Keratinocyte (primary cell): ENCODE measurements around the gene CXADR. TPM values are rescaled to one million over a fixed set of nuclear protein-coding genes. Genes with fewer than 3 reads are reported as not detected.

Source experiments
- DNase-seq: peaks from one replicate; pipeline ENCODE4 v3.0.0-alpha.2; 2011; ENCODE audit warnings: low read depth, missing footprints, low spot score
- FAIRE-seq: peaks from 2 replicates; lab custom pipeline; 2011; peaks lifted over from hg19 to GRCh38; lab: Jason Lieb, UNC
- H2AFZ ChIP-seq: 2 replicates; pipeline ENCODE4 v1.6.0; 2012; ENCODE audit warnings: low read length, control low read depth, inconsistent platforms; ENCODE audit not compliant: control insufficient read depth
- H3K27ac ChIP-seq: 2 replicates; pipeline ENCODE4 v1.5.1; 2011; ENCODE audit warnings: low read length; ENCODE audit not compliant: control insufficient read depth, insufficient read depth
- H3K27me3 ChIP-seq: 3 replicates; pipeline ENCODE4 v1.6.0; 2011; ENCODE audit warnings: low read length; ENCODE audit not compliant: control insufficient read depth, insufficient read depth; ENCODE audit errors: extremely low read depth
- H3K36me3 ChIP-seq, 2 experiments: 2 replicates in 1 of 2; 3 replicates in 1 of 2; pipeline ENCODE4 v1.5.1; 2011; ENCODE audit warnings: low read length in 2 of 2, mild to moderate bottlenecking in 1 of 2; ENCODE audit not compliant: control insufficient read depth in 2 of 2, insufficient read depth in 2 of 2; ENCODE audit errors: extremely low read depth in 1 of 2
- H3K4me1 ChIP-seq: 3 replicates; pipeline ENCODE4 v1.5.1; 2011; ENCODE audit warnings: low read length; ENCODE audit not compliant: control insufficient read depth, insufficient read depth; ENCODE audit errors: extremely low read depth
- H3K4me2 ChIP-seq: 3 replicates; pipeline ENCODE4 v1.6.0; 2011; ENCODE audit warnings: low read depth, low read length; ENCODE audit not compliant: control insufficient read depth, insufficient read depth; ENCODE audit errors: extremely low read depth
- H3K4me3 ChIP-seq, 3 experiments: fragments of 200-600 bp in 1 of 3; sonication (generic) in 1 of 3; 2 replicates in 2 of 3; 3 replicates in 1 of 3; pipeline ENCODE4 v1.5.1; 2011 to 2016; ENCODE audit warnings: low read length in 3 of 3, mild to moderate bottlenecking in 3 of 3, control low read depth in 2 of 3, inconsistent platforms in 1 of 3, low read depth in 1 of 3, mixed read lengths in 1 of 3, mixed run types in 1 of 3, moderate library complexity in 1 of 3; ENCODE audit not compliant: control insufficient read depth in 2 of 3, insufficient read depth in 2 of 3; ENCODE audit errors: extremely low read depth in 1 of 3
- H3K79me2 ChIP-seq: 2 replicates; pipeline ENCODE4 v1.6.0; 2012; ENCODE audit warnings: low read length; ENCODE audit not compliant: control insufficient read depth, insufficient read depth
- H3K9ac ChIP-seq: 3 replicates; pipeline ENCODE4 v1.6.0; 2011; ENCODE audit warnings: low read length; ENCODE audit not compliant: control insufficient read depth, insufficient read depth; ENCODE audit errors: extremely low read depth
- H3K9me1 ChIP-seq: 3 replicates; pipeline ENCODE4 v1.6.0; 2011; ENCODE audit warnings: low read length; ENCODE audit not compliant: control insufficient read depth, insufficient read depth; ENCODE audit errors: extremely low read depth
- H3K9me3 ChIP-seq: 2 replicates; pipeline ENCODE4 v1.5.1; 2012; ENCODE audit warnings: low read depth, low read length; ENCODE audit not compliant: control insufficient read depth
- H4K20me1 ChIP-seq: 3 replicates; pipeline ENCODE4 v1.6.0; 2011; ENCODE audit warnings: low read length; ENCODE audit not compliant: control insufficient read depth, insufficient read depth; ENCODE audit errors: extremely low read depth
- EZH2 ChIP-seq: IDR thresholded peaks from one replicate; pipeline ENCODE4 v1.6.1; 2012; ENCODE audit warnings: inconsistent platforms, mild to moderate bottlenecking, low read length, moderate library complexity
- dilution Hi-C: fragments of 300-500 bp; cut with MboI; formaldehyde crosslinking; loops from one replicate; pipeline ENCODE4 v1.7.0; 2020; ENCODE audit warnings: low sequenced_read_pairs; ENCODE audit not compliant: extremely low pct_ligation_motif_present
- polyA plus RNA-seq, 5 experiments: library from polyadenylated mRNA; depleted of rRNA in 3 of 5; stranded (reverse) in 3 of 5; stranded (forward) in 1 of 5; unstranded in 1 of 5; fragments of >200 nt; gene quantifications; 1 replicate in 1 of 5; 2 replicates in 3 of 5; 3 replicates in 1 of 5; pipeline versions ENCODE4 v1.2.1 to v1.2.3, GENCODE V29; 2011 to 2012; ENCODE audit warnings: missing spikeins in 2 of 5, low read depth in 1 of 5, low replicate concordance in 1 of 5
- TF ChIP-seq, protein P1 (sequence below), 3 experiments: IDR thresholded peaks in 1 of 3; conservative IDR thresholded peaks in 1 of 3; optimal IDR thresholded peaks in 1 of 3; 2 replicates in 2 of 3; 3 replicates in 1 of 3; pipeline versions ENCODE3 to v1.5.1; 2011; ENCODE audit warnings: low read length in 3 of 3, mild to moderate bottlenecking in 3 of 3, moderate library complexity in 2 of 3, control low read depth in 1 of 3, inconsistent platforms in 1 of 3; ENCODE audit not compliant: insufficient read depth in 2 of 3; ENCODE audit errors: extremely low read depth in 1 of 3

Gene CXADR
- polyA plus RNA-seq, 1 donor (not counting 4 experiments of a cell fraction or from before 2014, with no cell fraction given), result 37.3 TPM

- DNase-seq, result no peak
- H3K36me3 ChIP-seq, result peaks cover 0 to 2% of the 10 kb centered on the region in 2 experiments
- H3K27ac ChIP-seq, result no peak overlapping the region
- H3K79me2 ChIP-seq, result peaks cover 58% of the 10 kb centered on the region
- H3K4me3 ChIP-seq, result peak overlapping the region in 1 of 3 experiments; percentile 1
- H3K4me1 ChIP-seq, result peaks cover 18% of the 10 kb centered on the region
- no peaks in the 10 kb centered on the region for H4K20me1 ChIP-seq
- no peaks in the 10 kb centered on the region for H3K9me3 ChIP-seq
- no peaks in the 10 kb centered on the region for H3K9me1 ChIP-seq
- no peak overlapping the region for H2AFZ ChIP-seq
- peak; percentile 9 for FAIRE-seq
- H3K27me3 ChIP-seq, result no peaks in the 10 kb centered on the region
- TF ChIP-seq, protein P1, sequence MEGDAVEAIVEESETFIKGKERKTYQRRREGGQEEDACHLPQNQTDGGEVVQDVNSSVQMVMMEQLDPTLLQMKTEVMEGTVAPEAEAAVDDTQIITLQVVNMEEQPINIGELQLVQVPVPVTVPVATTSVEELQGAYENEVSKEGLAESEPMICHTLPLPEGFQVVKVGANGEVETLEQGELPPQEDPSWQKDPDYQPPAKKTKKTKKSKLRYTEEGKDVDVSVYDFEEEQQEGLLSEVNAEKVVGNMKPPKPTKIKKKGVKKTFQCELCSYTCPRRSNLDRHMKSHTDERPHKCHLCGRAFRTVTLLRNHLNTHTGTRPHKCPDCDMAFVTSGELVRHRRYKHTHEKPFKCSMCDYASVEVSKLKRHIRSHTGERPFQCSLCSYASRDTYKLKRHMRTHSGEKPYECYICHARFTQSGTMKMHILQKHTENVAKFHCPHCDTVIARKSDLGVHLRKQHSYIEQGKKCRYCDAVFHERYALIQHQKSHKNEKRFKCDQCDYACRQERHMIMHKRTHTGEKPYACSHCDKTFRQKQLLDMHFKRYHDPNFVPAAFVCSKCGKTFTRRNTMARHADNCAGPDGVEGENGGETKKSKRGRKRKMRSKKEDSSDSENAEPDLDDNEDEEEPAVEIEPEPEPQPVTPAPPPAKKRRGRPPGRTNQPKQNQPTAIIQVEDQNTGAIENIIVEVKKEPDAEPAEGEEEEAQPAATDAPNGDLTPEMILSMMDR (optimal IDR thresholded peaks at IDR 0.05 in 1 of 3, IDR thresholded peaks at IDR 0.05 in 1 of 3, conservative IDR thresholded peaks at IDR 0.05 in 1 of 3; ENCODE audit: extremely low read depth in 1 of 3, insufficient read depth in 2 of 3, low read length in 3 of 3), result no peak
- TF ChIP-seq EZH2, result no peak
- H3K4me2 ChIP-seq, result peak overlapping the region; percentile 49
- dilution Hi-C loops, result no loop called here
- H3K9ac ChIP-seq, result no peak overlapping the region
Observed at GRCh38 chr21:17536381-17536780, 23.5 kb downstream of the CXADR start.

DNA sequence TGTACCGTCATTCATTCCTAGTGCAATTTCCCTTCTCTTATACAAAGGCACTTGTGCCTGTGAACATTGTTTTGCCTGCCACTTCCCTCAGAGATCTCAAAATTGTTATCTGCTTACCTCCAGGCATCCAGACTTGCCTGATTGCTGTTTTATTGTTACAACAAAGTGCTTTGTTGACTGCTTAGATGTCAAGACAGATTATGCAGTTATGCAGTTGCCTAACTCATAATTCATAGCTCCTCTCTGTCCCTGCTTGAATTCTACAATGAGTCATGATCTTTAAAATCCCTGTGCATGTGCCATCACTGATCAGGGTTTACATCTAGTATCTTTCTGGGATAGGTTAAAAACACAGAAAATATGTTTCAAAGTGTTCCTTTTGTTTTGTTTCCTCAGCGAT, 24.5 kb downstream of the CXADR start:
- Histone ChIP-seq H3K4me1 (peaks cover 20% of the 10 kb centered on the region), H3K9me3 (no peaks in the 10 kb centered on the region), H3K27ac (peak overlapping the region; percentile 37), H3K79me2 (peaks cover 54% of the 10 kb centered on the region), H3K9ac (no peak overlapping the region), H3K36me3 (peaks cover 0 to 2% of the 10 kb centered on the region in 2 experiments), H3K9me1 (no peaks in the 10 kb centered on the region), H3K27me3 (no peaks in the 10 kb centered on the region), H3K4me3 (no peak overlapping the region), H4K20me1 (no peaks in the 10 kb centered on the region), H3K4me2 (peak overlapping the region; percentile 60), H2AFZ (no peak overlapping the region)
- no peak for TF ChIP-seq EZH2
- TF ChIP-seq, protein P1 (optimal IDR thresholded peaks at IDR 0.05 in 1 of 3, IDR thresholded peaks at IDR 0.05 in 1 of 3, conservative IDR thresholded peaks at IDR 0.05 in 1 of 3; ENCODE audit: extremely low read depth in 1 of 3, insufficient read depth in 2 of 3, low read length in 3 of 3), result no peak
- FAIRE-seq (peak; percentile 93), DNase-seq (no peak)
- dilution Hi-C loops, result no loop called here
